Lower lobe of right lung (tissue), 2 donors: ENCODE results near the gene USP26. TPM values are rescaled to one million over a fixed set of nuclear protein-coding genes. Genes with fewer than 3 reads are reported as not detected.

Source experiments
- ATAC-seq, 2 donors: fragments of 200-7000 bp; cut with Tn5 transposase; one replicate each; pipeline ENCODE4 v1.9.1; 2020 to 2022; ENCODE audit warnings: mild to moderate bottlenecking in 2 of 2, moderate library complexity in 2 of 2
- DNase-seq: peaks from one replicate; pipeline ENCODE4 v3.0.0-alpha.2; 2020
- H3K27ac ChIP-seq: fragments of 200-600 bp; one replicate; pipeline ENCODE4 v1.8.0; 2022
- H3K27me3 ChIP-seq: fragments of 200-600 bp; one replicate; pipeline ENCODE4 v1.8.0; 2022; ENCODE audit warnings: low read depth
- H3K36me3 ChIP-seq: fragments of 200-600 bp; one replicate; pipeline ENCODE4 v1.8.0; 2022; ENCODE audit warnings: mild to moderate bottlenecking
- H3K4me1 ChIP-seq: fragments of 200-600 bp; one replicate; pipeline ENCODE4 v1.8.0; 2022
- H3K4me3 ChIP-seq: fragments of 200-600 bp; one replicate; pipeline ENCODE4 v1.8.0; 2022; ENCODE audit warnings: mild to moderate bottlenecking
- H3K9me3 ChIP-seq: fragments of 200-600 bp; one replicate; pipeline ENCODE4 v1.8.0; 2022
- intact Hi-C: fragments of 100-400 bp; cut with DNase I; formaldehyde crosslinking; loops from one replicate; pipeline ENCODE4 v1.11.0; 2022
- total RNA-seq: library from RNA; stranded (reverse); fragmentation: NEBNext Ultra II Directional; extraction: Animal tissue kit (Norgen Biotek cat#: 25700); gene quantifications from one replicate; pipeline ENCODE4 v1.2.1, GENCODE V29; 2021
- TF ChIP-seq, protein P1 (sequence below): fragments of 200-600 bp; IDR thresholded peaks from one replicate; pipeline ENCODE4 v1.8.0; 2022; ENCODE audit warnings: antibody characterized with exemption, mild to moderate bottlenecking
- donor health status: DM: no; HTN: yes; CAD: no; lungs with severe emphysema.

Gene USP26
- total RNA-seq, 1 donor from 2014 or later = not detected

DNA sequence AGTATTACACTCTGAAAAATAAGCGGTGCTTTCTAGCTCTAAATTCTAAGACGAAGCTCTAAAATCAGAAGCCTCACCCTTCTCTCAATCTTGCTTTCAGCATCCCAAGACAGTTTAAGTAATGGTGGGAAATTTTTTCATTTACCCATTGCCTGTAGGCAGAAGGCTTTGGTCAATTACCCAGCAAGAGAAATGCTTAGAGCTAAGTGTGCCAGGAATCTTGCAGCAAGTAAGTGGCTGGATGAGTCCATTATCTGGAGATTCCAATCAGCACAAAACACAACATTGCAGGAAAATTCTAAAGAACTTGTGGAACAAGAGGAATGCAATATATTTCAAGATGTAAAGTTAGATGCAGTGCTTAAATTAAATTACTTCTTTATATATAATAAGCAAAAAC, 28.4 kb downstream of the USP26 start:
- intact Hi-C loops = no loop called here
- no peak overlapping the region for H3K4me3 ChIP-seq
- H3K9me3 ChIP-seq = no peaks in the 10 kb centered on the region
- TF ChIP-seq, protein P1, sequence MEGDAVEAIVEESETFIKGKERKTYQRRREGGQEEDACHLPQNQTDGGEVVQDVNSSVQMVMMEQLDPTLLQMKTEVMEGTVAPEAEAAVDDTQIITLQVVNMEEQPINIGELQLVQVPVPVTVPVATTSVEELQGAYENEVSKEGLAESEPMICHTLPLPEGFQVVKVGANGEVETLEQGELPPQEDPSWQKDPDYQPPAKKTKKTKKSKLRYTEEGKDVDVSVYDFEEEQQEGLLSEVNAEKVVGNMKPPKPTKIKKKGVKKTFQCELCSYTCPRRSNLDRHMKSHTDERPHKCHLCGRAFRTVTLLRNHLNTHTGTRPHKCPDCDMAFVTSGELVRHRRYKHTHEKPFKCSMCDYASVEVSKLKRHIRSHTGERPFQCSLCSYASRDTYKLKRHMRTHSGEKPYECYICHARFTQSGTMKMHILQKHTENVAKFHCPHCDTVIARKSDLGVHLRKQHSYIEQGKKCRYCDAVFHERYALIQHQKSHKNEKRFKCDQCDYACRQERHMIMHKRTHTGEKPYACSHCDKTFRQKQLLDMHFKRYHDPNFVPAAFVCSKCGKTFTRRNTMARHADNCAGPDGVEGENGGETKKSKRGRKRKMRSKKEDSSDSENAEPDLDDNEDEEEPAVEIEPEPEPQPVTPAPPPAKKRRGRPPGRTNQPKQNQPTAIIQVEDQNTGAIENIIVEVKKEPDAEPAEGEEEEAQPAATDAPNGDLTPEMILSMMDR = no peak
- no peak for ATAC-seq
- H3K27ac ChIP-seq = no peak overlapping the region
- no peaks in the 10 kb centered on the region for H3K4me1 ChIP-seq
- H3K27me3 ChIP-seq = no peaks in the 10 kb centered on the region
- no peak for DNase-seq
- no peaks in the 10 kb centered on the region for H3K36me3 ChIP-seq

DNA sequence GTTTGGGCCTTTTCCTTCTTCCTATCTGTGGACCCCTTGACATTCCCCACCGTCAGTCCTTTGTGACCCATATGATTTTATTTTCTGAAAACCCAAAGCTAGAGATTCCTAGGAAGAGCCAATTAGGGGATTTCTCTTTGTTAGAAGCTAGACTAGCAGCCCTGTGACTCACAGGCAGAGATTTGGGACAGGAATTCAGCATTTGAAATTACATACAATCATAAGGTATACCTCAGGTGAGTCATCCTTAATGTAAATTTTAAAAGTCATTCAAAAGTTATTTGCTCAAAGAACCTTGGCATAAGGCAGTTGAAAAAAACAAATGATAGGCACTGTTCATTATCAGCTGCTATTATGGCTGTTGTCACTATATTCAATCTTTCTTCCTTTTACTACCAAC, 40.6 kb downstream of the USP26 start:
- Histone ChIP-seq H3K9me3 (no peaks in the 10 kb centered on the region), H3K4me1 (no peaks in the 10 kb centered on the region), H3K4me3 (no peak overlapping the region), H3K36me3 (no peaks in the 10 kb centered on the region), H3K27ac (no peak overlapping the region), H3K27me3 (no peaks in the 10 kb centered on the region)
- DNase-seq = no peak
- ATAC-seq = no peak
- TF ChIP-seq, protein P1 = no peak
- intact Hi-C loops = no loop called here

DNA sequence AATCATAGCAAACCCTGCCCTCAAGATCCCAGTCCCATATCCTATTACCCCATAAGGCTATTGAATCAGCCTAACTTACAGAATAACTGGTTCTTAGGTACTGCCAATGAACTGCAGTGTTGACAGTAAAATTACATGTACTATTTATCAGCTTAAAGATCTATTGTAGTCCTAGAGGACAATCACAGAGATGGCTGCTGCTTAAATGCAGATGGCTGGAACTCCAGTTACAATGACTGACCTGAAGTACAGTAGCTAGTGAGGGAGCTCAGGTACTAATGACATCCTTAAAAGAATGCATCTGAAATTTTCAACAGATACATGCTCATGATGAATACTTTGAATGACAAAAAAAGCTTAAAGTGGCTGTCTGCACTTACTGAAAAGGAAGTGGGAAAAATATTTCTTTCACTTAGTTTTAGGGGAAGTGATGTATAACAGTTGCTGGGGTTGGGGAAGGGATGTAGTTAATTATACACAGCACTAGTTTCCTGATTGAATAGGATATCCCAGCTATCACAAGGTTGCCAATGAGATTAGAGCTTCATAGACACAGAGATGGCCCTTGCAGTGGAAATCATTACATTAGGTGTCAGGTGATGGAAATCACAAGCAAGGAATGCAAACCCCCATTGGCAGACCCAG, 42.0 kb downstream of the USP26 start:
- H3K4me3 ChIP-seq = no peak overlapping the region
- no peaks in the 10 kb centered on the region for H3K36me3 ChIP-seq
- ATAC-seq (no peak), DNase-seq (no peak)
- no peaks in the 10 kb centered on the region for H3K4me1 ChIP-seq
- intact Hi-C loops = no loop called here
- no peaks in the 10 kb centered on the region for H3K27me3 ChIP-seq
- H3K27ac ChIP-seq = no peak overlapping the region
- TF ChIP-seq, protein P1 = no peak
- H3K9me3 ChIP-seq = no peaks in the 10 kb centered on the region

DNA sequence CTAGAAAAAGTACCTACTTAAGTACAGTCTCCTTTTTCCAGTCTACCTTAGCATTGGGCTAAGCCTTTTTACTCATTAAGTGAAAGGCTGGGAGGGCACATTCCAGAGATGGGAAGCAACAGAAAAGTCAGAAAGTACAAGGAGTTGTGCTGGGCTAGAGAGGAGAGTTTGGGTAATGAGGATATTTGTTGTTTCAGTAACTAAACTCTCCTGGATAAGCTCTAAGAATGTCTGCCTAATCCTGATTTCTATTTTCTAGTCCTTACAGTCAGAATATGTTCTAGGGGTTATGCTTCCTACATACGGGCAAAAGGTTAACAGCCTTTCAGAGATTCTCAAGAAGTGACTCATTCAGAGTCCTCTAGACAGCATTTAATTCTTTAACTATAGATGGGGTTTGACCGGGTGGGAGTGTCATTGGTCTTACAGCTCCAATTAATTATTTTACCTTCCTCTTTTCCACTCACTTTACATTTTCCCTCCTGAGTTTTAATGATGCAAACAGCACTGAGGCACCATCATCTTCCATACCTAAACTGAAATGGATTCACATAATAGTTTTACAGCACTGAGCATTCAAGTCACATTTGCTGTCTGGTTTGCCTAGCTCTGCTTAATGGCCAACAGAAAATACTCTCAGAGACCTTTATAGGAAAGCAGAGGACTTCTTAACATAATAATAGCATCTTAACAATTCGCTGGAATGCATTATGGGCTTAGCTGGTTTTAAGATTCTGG, 42.9 kb downstream of the USP26 start:
- Histone ChIP-seq H3K27me3 (no peaks in the 10 kb centered on the region), H3K4me1 (no peaks in the 10 kb centered on the region), H3K9me3 (no peaks in the 10 kb centered on the region), H3K4me3 (no peak overlapping the region), H3K36me3 (no peaks in the 10 kb centered on the region), H3K27ac (no peak overlapping the region)
- DNase-seq (no peak), ATAC-seq (peak; percentile 79 to 85)
- intact Hi-C loops = no loop called here
- TF ChIP-seq, protein P1 = no peak

DNA sequence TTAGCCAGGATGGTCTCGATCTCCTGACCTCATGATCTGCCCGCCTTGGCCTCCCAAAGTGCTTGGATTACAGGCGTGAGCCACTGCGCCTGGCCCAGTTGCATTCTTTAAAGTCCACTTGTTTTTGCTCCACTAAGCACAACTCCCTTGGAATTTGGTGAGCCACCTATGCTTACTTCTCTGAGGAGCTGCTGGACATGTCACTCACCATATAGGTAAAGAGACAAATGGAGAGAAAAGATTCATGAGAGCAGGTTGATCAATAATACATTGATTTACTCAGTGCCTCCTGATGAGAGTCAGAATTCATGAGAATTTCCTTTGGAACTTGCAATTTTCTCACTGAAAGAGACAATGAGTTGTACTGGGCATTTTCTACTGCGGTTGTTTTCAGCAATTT, 48.2 kb downstream of the USP26 start:
- H3K4me3 ChIP-seq = no peak overlapping the region
- DNase-seq (no peak), ATAC-seq (no peak)
- no peaks in the 10 kb centered on the region for H3K4me1 ChIP-seq
- no peak overlapping the region for H3K27ac ChIP-seq
- intact Hi-C loops = no loop called here
- no peaks in the 10 kb centered on the region for H3K9me3 ChIP-seq
- H3K27me3 ChIP-seq = no peaks in the 10 kb centered on the region
- no peaks in the 10 kb centered on the region for H3K36me3 ChIP-seq
- TF ChIP-seq, protein P1 = no peak
